ENCODE data around the gene FLVCR1.

Gene FLVCR1

GRCh38 chr1:212915245-212916091 is 57.4 kb downstream of the FLVCR1 start:
- DNase-seq (ENCODE audit: low read depth in 3 of 3, low spot score in 1 of 3) = no peak

- no peak for DNase-seq (ENCODE audit: low read depth in 3 of 3, low spot score in 1 of 3)
These were observed 58.5 kb downstream of the FLVCR1 start for GRCh38 chr1:212916481-212917133.

DNA sequence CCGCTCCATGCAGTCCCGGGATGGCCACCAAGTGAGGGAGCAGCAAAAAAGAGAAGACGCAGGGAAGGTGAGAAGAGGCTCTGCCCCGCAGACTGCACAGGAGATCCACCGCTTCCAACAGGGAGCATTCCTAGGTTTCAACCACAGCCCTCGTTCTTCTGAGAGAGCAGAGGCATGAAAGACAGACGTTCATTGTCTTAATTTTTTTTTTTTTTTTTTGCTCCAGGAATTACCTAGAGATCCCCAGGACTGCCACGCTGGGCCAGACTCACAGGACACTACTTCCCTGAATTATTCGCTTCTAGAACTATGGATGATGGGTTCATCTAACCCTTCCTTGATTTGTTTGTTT is 59.0 kb downstream of the FLVCR1 start:
- DNase-seq (ENCODE audit: low read depth in 3 of 3, low spot score in 1 of 3) = no peak

- no peak for DNase-seq (ENCODE audit: low read depth in 3 of 3, low spot score in 1 of 3)
These were observed 59.8 kb downstream of the FLVCR1 start for GRCh38 chr1:212917858-212918257.

GRCh38 chr1:212918824-212919223 is 60.7 kb downstream of the FLVCR1 start:
- DNase-seq (ENCODE audit: low read depth in 3 of 3, low spot score in 1 of 3) = no peak

DNA sequence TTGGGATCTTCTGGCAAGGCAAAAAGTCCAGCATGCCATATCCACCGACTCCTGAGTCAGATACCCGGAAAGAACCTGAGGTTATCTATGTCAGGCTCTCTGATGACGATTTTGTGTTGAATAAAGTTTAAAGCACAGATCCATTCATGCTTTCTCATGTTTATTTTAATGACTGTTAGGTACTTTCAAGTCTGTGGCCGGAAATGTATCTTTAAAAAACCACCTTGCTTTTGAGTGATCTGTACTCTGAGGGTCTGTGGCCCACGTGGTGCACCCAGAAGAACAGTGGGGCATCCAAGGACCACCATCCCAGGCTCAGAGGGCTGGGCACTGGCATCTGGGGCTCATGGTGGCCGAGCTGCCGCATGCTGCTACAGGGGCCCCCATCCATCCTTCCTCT is 62.2 kb downstream of the FLVCR1 start:
- no peak for DNase-seq (ENCODE audit: low read depth in 3 of 3, low spot score in 1 of 3)

- no peak for DNase-seq (ENCODE audit: low read depth in 3 of 3, low spot score in 1 of 3)
These were observed 62.8 kb downstream of the FLVCR1 start for GRCh38 chr1:212920896-212921295.

DNA sequence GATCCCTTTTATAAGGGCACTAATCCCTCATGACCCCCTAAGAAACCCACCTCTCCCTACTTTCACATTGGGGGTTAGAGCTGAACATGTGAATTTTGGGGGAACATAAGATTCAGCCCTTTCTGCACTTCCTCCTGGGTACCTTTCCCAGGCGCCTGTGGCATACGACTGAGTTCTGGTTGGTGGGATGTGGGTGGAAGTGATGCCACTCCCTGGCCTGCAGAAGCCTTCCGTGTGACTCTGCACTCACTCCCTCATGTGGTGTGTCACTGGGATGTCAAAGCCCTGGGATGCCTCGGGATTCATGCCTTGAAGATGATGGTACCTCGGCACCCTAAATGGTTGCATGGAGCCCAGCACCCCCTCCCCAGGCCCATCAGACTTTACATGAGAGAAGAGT is 63.9 kb downstream of the FLVCR1 start:
- DNase-seq (ENCODE audit: low read depth in 3 of 3, low spot score in 1 of 3) = no peak

DNA sequence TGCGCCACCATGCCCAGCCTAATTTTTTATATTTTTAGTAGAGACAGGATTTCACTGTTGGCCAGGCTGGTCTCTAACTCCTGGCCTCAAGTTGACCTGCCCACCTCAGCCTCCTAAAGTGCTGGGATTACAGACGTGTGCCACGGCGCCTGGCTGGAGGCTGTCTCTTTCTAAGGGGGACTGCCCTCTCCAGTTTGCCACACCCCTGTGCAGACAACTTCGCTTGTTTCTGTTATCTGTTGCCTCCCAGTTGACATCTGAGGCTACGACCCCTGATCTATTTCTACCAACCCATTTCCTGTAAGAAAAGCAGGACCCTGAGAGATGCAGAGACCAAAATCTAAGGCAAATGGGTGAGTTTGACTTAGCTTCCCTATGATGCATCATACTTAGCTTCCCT is 68.3 kb downstream of the FLVCR1 start:
- DNase-seq (ENCODE audit: low read depth in 3 of 3, low spot score in 1 of 3) = no peak

- no peak for DNase-seq (ENCODE audit: low read depth in 3 of 3, low spot score in 1 of 3)
These were observed 70.5 kb downstream of the FLVCR1 start for GRCh38 chr1:212928323-212929291.

- no peak for DNase-seq (ENCODE audit: low read depth in 3 of 3, low spot score in 1 of 3)
These were observed 73.1 kb downstream of the FLVCR1 start for GRCh38 chr1:212930986-212931678.

DNA sequence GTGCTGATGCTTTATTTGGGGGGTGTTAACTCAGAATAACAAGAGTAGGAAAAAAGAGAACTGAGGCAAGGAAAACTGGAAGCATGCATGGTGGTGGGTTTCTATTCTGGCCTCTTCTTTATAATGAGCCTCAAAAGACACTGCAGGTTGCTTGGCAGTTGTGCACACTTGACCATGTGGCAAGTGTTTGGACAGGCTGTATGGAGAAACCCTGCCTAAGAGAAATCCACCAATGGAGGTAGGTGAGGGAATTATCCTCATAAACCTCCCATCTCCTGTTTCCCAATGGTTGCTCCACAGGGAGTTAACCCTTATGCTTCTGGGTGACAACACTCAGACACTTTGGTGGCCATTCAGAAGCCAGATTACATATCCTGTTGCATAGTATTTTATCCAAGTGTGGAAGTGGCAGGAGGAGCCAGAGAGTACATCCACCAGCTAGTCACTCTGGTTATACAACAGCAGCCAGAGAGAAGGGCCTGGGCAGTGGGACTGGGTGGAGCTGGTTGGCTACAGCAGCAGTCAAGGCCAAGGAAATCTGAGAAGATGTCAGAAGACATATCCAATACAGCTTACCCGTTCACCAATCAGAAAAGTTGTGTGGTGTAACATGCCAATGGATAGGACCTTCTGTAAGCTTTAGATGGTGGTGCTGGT is 75.9 kb downstream of the FLVCR1 start:
- no peak for DNase-seq (ENCODE audit: low read depth in 3 of 3, low spot score in 1 of 3)

GRCh38 chr1:212935387-212935981 is 77.4 kb downstream of the FLVCR1 start:
- no peak for DNase-seq (ENCODE audit: low read depth in 3 of 3, low spot score in 1 of 3)

DNA sequence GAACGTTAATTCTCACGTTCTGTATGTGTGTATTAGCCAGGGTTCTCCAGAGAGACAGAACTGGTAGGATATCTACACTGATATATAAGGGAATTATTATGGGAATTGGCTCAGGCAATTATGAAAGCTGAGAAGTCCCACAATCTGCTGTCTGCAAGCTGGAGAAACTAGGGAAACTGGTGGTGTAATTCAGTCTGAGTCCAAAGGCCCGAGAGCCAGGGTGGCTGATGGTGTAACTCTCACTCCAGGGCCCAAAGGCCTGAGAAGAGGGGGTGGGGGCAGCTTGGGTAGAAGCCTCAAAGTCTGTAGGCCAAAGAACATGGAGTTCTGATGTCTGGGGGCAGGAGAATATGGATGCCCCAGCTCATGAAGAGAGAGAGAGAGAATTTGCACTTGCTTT is 79.0 kb downstream of the FLVCR1 start:
- no peak for DNase-seq (ENCODE audit: low read depth in 3 of 3, low spot score in 1 of 3)

DNA sequence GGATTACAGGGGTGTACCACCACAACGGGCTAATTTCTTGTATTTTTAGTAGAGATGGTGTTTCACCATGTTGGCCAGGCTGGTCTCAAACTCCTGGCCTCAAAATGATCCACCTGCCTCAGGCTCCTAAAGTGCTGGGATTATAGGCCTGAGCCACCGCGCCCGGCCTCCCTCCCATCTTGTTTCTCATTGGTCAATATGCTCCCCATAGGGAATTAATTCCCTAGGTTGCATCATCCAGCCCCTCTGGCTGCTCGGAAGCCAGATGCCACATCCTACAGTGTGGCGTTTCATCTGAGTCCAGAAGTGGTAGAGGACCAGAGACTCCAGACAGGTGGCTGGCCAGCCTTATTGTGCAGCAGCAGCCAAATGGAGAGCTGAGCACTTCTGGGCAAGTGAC is 80.8 kb downstream of the FLVCR1 start:
- DNase-seq (ENCODE audit: low read depth in 3 of 3, low spot score in 1 of 3) = no peak

- no peak for DNase-seq (ENCODE audit: low read depth in 3 of 3, low spot score in 1 of 3)
These were observed 83.4 kb downstream of the FLVCR1 start for GRCh38 chr1:212941452-212941851.

GRCh38 chr1:212942679-212943392 is 84.8 kb downstream of the FLVCR1 start:
- no peak for DNase-seq (ENCODE audit: low read depth in 3 of 3, low spot score in 1 of 3)

DNA sequence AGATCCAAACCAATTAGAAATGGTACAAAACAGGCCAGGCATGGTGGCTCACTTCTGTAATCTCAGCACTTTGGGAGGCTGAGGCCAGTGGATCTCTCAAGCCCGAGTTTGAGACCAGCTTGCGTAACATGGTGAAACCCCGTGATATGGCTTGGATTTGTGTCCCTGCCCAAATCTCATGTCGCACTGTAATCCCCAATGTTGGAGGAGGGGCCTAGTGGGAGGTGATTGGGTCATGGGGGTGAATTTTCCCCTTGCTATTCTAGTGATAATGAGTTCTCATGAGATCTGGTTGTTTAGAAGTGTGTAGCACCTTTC is 85.3 kb downstream of the FLVCR1 start:
- no peak for DNase-seq (ENCODE audit: low read depth in 3 of 3, low spot score in 1 of 3)

DNA sequence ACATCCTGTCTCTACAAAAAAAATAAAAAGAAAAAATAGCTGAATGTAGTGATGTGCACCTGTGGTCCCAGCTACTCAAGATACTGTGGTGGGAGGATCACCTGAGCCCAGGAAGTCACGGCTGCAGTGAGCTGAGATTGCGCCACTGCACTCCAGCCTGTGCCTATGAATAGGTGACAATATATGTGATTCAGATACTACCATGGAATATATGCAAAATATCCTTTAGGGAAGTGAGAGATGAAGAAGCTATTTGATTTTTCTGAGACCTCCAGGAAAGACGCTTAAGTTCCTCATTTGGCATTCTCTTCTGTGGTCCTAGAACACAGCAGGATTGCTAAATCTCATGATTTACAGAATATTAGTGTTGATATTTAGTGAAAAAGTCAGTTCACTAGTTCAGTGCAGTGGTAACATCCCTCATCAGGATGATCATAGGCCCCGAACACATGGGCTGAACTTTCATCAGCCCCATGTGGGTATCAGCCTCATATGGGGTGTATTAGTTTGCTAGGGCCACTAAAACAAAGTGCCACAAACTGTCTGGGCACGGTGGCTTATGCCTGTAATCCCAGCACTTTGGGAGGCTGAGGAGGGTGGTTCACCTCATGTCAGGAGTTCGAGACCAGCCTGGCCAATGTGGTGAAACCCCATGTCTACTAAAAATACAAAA is 86.3 kb downstream of the FLVCR1 start:
- no peak for DNase-seq (ENCODE audit: low read depth in 3 of 3, low spot score in 1 of 3)
